ENCODE data around the gene AEN.

Gene AEN

GRCh38 chr15:88680241-88681001 is 59.3 kb downstream of the AEN start:
- no peak for TF ChIP-seq MYC (IDR thresholded peaks at IDR 0.05; ENCODE audit: low read depth, low read length)
- no peak for TF ChIP-seq POLR2A (IDR thresholded peaks at IDR 0.05; ENCODE audit: extremely low read depth, insufficient read length)
- TF ChIP-seq MAX (IDR thresholded peaks at IDR 0.05; ENCODE audit: low read depth, low read length) = no peak
- TF ChIP-seq CTCF (IDR thresholded peaks at IDR 0.05; ENCODE audit: low read depth, low read length) = no peak
- DNase-seq (ENCODE audit: low read depth) = no peak
- H3K4me3 ChIP-seq (ENCODE audit: low read depth, low read length) = no peak overlapping the region

- no peak for DNase-seq (ENCODE audit: low read depth)
Measured at GRCh38 chr15:88681610-88682221, 60.6 kb downstream of the AEN start.

More at GRCh38 chr15:88681610-88682221, 60.6 kb downstream of the AEN start:
- TF ChIP-seq POLR2A (IDR thresholded peaks at IDR 0.05; ENCODE audit: extremely low read depth, insufficient read length) (no peak), MAX (IDR thresholded peaks at IDR 0.05; ENCODE audit: low read depth, low read length) (no peak), MYC (IDR thresholded peaks at IDR 0.05; ENCODE audit: low read depth, low read length) (no peak), CTCF (IDR thresholded peaks at IDR 0.05; ENCODE audit: low read depth, low read length) (no peak)
- no peak overlapping the region for H3K4me3 ChIP-seq (ENCODE audit: low read depth, low read length)
